HepG2 (cell line): ENCODE measurements around the gene TAPBP. TPM values are rescaled to one million over a fixed set of nuclear protein-coding genes. Genes with fewer than 3 reads are reported as not detected.

Experiments used
- AGO2 ChIP-seq: fragments of 200-400 bp; formaldehyde crosslinking; optimal IDR thresholded peaks from 2 replicates; pipeline ENCODE3; 2017; ENCODE audit warnings: mild to moderate bottlenecking, low read depth, low read length, moderate library complexity
- BATF2 ChIP-seq: sonication (generic); formaldehyde crosslinking; IDR thresholded peaks from 2 replicates; pipeline ENCODE4 v1.8.0; 2022; ENCODE audit warnings: mild to moderate bottlenecking, missing genetic modification reagents, moderate library complexity
- BRCA1 ChIP-seq: sonication (generic); formaldehyde crosslinking; IDR thresholded peaks from 2 replicates; pipeline ENCODE4 v1.4.0; 2020; ENCODE audit warnings: missing genetic modification reagents
- CTCF ChIP-seq: sonication (generic); formaldehyde crosslinking; IDR thresholded peaks from 2 replicates; pipeline ENCODE4 v1.5.0; 2020; ENCODE audit warnings: mild to moderate bottlenecking, missing genetic modification reagents, moderate library complexity
- GMEB2 ChIP-seq: IDR thresholded peaks from 2 replicates; pipeline ENCODE4 v1.6.1; 2016; ENCODE audit warnings: missing biosample characterization, missing genetic modification reagents, low read depth
- GTF2F1 ChIP-seq: fragments of 150-350 bp; IDR thresholded peaks from 2 replicates; pipeline ENCODE4 v1.6.1; 2014; ENCODE audit warnings: low read length
- HOXA5 ChIP-seq: sonication (generic); formaldehyde crosslinking; IDR thresholded peaks from 2 replicates; pipeline ENCODE4 v1.4.0; 2020; ENCODE audit warnings: missing genetic modification reagents
- KDM1A ChIP-seq: IDR thresholded peaks from 2 replicates; pipeline ENCODE4 v1.6.1; 2016; ENCODE audit warnings: missing compliant biosample characterization
- KLF13 ChIP-seq: sonication (generic); formaldehyde crosslinking; IDR thresholded peaks from 2 replicates; pipeline ENCODE4 v1.4.0; 2020; ENCODE audit warnings: mild to moderate bottlenecking, missing genetic modification reagents
- MAFK ChIP-seq, 2 experiments: IDR thresholded peaks in 1 of 2; conservative IDR thresholded peaks in 1 of 2; 2 replicates each; pipeline ENCODE4 v1.6.1; 2011; ENCODE audit warnings: improper control_type of control experiment in 2 of 2, low read length in 2 of 2
- PITX1 ChIP-seq: sonication (generic); formaldehyde crosslinking; IDR thresholded peaks from 2 replicates; pipeline ENCODE4 v1.5.1; 2020; ENCODE audit warnings: mild to moderate bottlenecking, missing genetic modification reagents
- RFX3 ChIP-seq: IDR thresholded peaks from 2 replicates; pipeline ENCODE4 v1.6.1; 2016; ENCODE audit warnings: missing biosample characterization, missing genetic modification reagents
- SATB2 ChIP-seq: sonication (generic); formaldehyde crosslinking; IDR thresholded peaks from 2 replicates; pipeline ENCODE4 v1.5.0; 2020; ENCODE audit warnings: missing genetic modification reagents
- SMARCE1 ChIP-seq: fragments of 450-650 bp; IDR thresholded peaks from 2 replicates; pipeline ENCODE4 v1.6.1; 2017; ENCODE audit warnings: borderline replicate concordance
- SRSF1 ChIP-seq: fragments of 200-400 bp; formaldehyde crosslinking; optimal IDR thresholded peaks from 2 replicates; pipeline ENCODE3; 2017; ENCODE audit warnings: mild to moderate bottlenecking, low read depth, low read length, moderate library complexity
- TERF1 ChIP-seq: sonication (generic); formaldehyde crosslinking; IDR thresholded peaks from 2 replicates; pipeline ENCODE4 v1.8.0; 2022; ENCODE audit warnings: mild to moderate bottlenecking, missing genetic modification reagents, moderate library complexity
- TRIM24 ChIP-seq: sonication (generic); formaldehyde crosslinking; IDR thresholded peaks from 2 replicates; pipeline ENCODE4 v1.8.0; 2022; ENCODE audit warnings: mild to moderate bottlenecking, missing genetic modification reagents
- YEATS4 ChIP-seq: sonication (generic); formaldehyde crosslinking; IDR thresholded peaks from 2 replicates; pipeline ENCODE4 v1.4.0; 2020; ENCODE audit warnings: missing genetic modification reagents, borderline replicate concordance
- ZBTB42 ChIP-seq: sonication (generic); formaldehyde crosslinking; IDR thresholded peaks from 2 replicates; pipeline ENCODE4 v1.5.0; 2020; ENCODE audit warnings: mild to moderate bottlenecking, missing genetic modification reagents
- ZNF10 ChIP-seq: sonication (generic); formaldehyde crosslinking; IDR thresholded peaks from 2 replicates; pipeline ENCODE4 v1.4.0; 2020; ENCODE audit warnings: mild to moderate bottlenecking, low read depth, missing genetic modification reagents, borderline replicate concordance
- ZNF34 ChIP-seq: sonication (generic); formaldehyde crosslinking; IDR thresholded peaks from 2 replicates; pipeline ENCODE4 v1.4.0; 2020; ENCODE audit warnings: mild to moderate bottlenecking, missing genetic modification reagents, borderline replicate concordance
- ZNF350 ChIP-seq: sonication (generic); formaldehyde crosslinking; IDR thresholded peaks from 2 replicates; pipeline ENCODE4 v1.4.0; 2020; ENCODE audit warnings: mild to moderate bottlenecking, low read depth, missing genetic modification reagents, borderline replicate concordance
- ZNF432 ChIP-seq: sonication (generic); formaldehyde crosslinking; IDR thresholded peaks from 2 replicates; pipeline ENCODE4 v1.5.0; 2020; ENCODE audit warnings: missing genetic modification reagents, mild to moderate bottlenecking, borderline replicate concordance
- ZNF83 ChIP-seq: sonication (generic); formaldehyde crosslinking; IDR thresholded peaks from 2 replicates; pipeline ENCODE4 v1.4.0; 2020; ENCODE audit warnings: missing genetic modification reagents, mild to moderate bottlenecking, borderline replicate concordance
- ZSCAN21 ChIP-seq: sonication (generic); formaldehyde crosslinking; IDR thresholded peaks from 2 replicates; pipeline ENCODE4 v1.8.0; 2022; ENCODE audit warnings: mild to moderate bottlenecking, missing genetic modification reagents, moderate library complexity, borderline replicate concordance
- ZSCAN29 ChIP-seq: sonication (generic); formaldehyde crosslinking; conservative IDR thresholded peaks from 2 replicates; pipeline ENCODE4 v1.4.0; 2020; ENCODE audit warnings: mild to moderate bottlenecking, missing genetic modification reagents
- polyA plus RNA-seq, 8 experiments: library from polyadenylated mRNA; depleted of rRNA in 3 of 8; stranded (reverse) in 7 of 8; unstranded in 1 of 8; fragments of >200 nt; fragmentation: Illumina TruSeq in 4 of 8; extraction: Trizol in 4 of 8; gene quantifications; 2 replicates each; pipeline versions ENCODE4 v1.2.1 to v1.2.3, GENCODE V29; 2011 to 2016; ENCODE audit warnings: low read depth in 4 of 8, missing spikeins in 1 of 8, mixed read lengths in 1 of 8; ENCODE audit not compliant: insufficient read depth in 1 of 8
- total RNA-seq, 5 experiments: library from RNA; depleted of rRNA; stranded (reverse); fragments of >200 nt; fragmentation: Illumina TruSeq; extraction: Trizol; gene quantifications; 2 replicates each; pipeline ENCODE4 v1.2.3, GENCODE V29; 2016; ENCODE audit warnings: low read depth in 1 of 5

TAPBP gene
- total and polyA plus RNA-seq, 2 of the 13 experiments (the other 11 are each of a cell fraction or from before 2014, with no cell fraction given), result 27.4 to 32.3 TPM

GRCh38 chr6:33313709-33314514 is at the start of gene TAPBP (continued):
- TF ChIP-seq GMEB2 (CRISPR knock-in tag), result no peak
- peak; percentile 37; the same call in 1 of the 2 replicates for TF ChIP-seq ZNF10 (CRISPR knock-in tag)
- peak; percentile 85 for TF ChIP-seq YEATS4 (CRISPR knock-in tag)
- TF ChIP-seq AGO2, result peak; percentile 94
- 0 out of 2 replicates have a peak, but pooled peaks have one; percentile 42 for TF ChIP-seq PITX1 (CRISPR knock-in tag)
- 0 out of 2 replicates have a peak, but pooled peaks have one; percentile 31 for TF ChIP-seq GTF2F1
- TF ChIP-seq BRCA1 (CRISPR knock-in tag), result no peak
- TF ChIP-seq RFX3 (CRISPR knock-in tag), result peak; percentile 47; the same call in 1 of the 2 replicates
- TF ChIP-seq ZNF83 (CRISPR knock-in tag), result no peak
- TF ChIP-seq ZNF34 (CRISPR knock-in tag), result no peak
- no peak for TF ChIP-seq KDM1A (CRISPR knock-in tag)
- TF ChIP-seq ZSCAN21, result no peak; the same call in 1 of the 2 replicates
- no peak for TF ChIP-seq ZBTB42 (CRISPR knock-in tag)
- TF ChIP-seq SRSF1, result peak; percentile 52
- no peak for TF ChIP-seq ZSCAN29 (CRISPR knock-in tag)
- TF ChIP-seq ZNF350 (CRISPR knock-in tag), result 0 out of 2 replicates have a peak, but pooled peaks have one; percentile 5
- TF ChIP-seq SMARCE1, result no peak
- TF ChIP-seq SATB2 (CRISPR knock-in tag), result no peak
- TF ChIP-seq ZNF432, result no peak
- TF ChIP-seq HOXA5 (CRISPR knock-in tag), result no peak
- no peak for TF ChIP-seq TRIM24 (CRISPR knock-in tag)
- TF ChIP-seq KLF13 (CRISPR knock-in tag), result no peak; the same call in 1 of the 2 replicates
- no peak; the same call in 1 of the 2 replicates for TF ChIP-seq TERF1
- no peak for TF ChIP-seq BATF2 (CRISPR knock-in tag)
- no peak for TF ChIP-seq MAFK (conservative IDR thresholded peaks at IDR 0.05 in 1 of 2, IDR thresholded peaks at IDR 0.05 in 1 of 2; ENCODE audit: low read length in 2 of 2)
- TF ChIP-seq CTCF (CRISPR knock-in tag), result no peak
